Fibroblast of the conjunctiva (primary cell): ENCODE data around the gene MMS22L.

Experiments used
- DNase-seq: peaks from one replicate; pipeline ENCODE4 v3.0.0-alpha.2; 2010; ENCODE audit warnings: low read depth

The MMS22L gene

GRCh38 chr6:97138581-97138980, 144.4 kb downstream of the MMS22L start:
- DNase-seq = no peak

DNA sequence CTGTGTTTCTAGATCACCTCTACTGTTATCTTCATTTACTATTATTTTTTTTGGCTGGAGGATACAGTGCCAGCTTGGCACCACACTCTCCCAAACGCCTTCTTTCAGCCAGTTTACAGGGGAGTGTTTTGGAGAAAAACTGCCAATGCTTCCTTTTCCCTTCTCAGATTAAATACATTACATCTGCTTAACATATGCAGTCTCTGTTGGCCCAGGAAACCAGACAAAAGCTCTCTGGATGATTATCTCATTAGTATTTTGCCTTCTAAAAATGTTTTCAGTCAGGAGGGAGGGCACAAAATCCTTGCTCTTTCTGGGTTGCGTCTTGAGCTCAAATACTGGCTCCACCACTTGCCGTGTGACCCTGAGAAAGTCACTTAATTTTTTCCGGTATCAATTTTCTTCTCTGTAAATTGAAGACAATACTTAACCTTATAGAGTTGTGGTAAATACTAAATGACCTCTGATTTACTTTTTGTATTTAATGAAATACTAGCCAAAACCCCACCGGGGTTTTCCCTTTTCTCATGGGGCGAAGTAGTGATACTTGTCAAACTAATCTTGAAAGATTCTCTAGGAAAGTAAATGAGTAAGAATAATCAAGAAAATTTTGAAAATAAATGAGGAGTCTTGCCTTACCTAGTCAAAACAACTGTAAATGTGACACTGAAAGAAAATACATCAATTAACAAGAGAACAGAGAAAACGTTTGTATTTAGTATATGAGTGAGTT, 146.2 kb downstream of the MMS22L start:
- no peak for DNase-seq

GRCh38 chr6:97133067-97133466, 149.9 kb downstream of the MMS22L start:
- no peak for DNase-seq

DNA sequence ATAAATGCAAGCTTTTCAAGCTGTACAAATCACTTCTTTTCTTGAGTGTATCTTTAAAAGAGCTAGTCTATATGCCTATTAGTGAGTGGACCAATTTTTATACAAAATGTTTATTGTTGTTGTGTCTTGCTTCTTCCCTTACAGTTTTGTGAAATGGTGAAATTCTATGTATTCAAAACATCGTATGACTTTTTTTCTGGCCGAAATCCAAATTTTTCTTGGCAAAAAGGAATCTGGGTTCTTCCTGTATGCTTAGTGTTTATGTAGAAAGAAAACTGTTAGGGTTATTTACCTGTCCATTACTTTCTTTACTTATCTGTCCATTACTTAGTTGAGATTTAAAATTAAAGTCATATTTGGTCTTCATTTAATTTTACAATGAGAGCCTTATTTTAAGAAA, 153.9 kb downstream of the MMS22L start:
- no peak for DNase-seq

DNA sequence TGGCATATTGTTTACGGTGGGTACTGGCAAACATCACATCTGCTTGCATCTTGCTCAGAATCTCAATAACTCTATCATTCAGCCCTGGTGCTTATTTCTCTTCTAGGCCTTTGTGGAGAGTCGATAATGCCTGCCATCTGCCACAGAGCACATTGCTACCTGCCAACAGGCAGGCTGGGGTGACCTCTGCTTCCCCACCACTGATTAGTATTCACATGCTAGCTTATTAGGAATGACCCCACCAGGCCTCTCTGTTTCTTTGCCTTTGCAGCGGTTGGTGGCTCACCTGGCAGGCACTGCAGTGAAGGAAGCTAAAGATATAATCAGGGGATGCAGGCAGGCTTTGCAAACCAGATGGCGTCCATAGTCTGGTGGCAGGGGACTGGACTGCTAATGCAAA, 154.5 kb downstream of the MMS22L start:
- no peak for DNase-seq

- DNase-seq = no peak
Observed at GRCh38 chr6:97123652-97124051, 159.4 kb downstream of the MMS22L start.

GRCh38 chr6:97123112-97123511, 159.9 kb downstream of the MMS22L start:
- DNase-seq = no peak

GRCh38 chr6:97120511-97120910, 162.5 kb downstream of the MMS22L start:
- DNase-seq = no peak

DNA sequence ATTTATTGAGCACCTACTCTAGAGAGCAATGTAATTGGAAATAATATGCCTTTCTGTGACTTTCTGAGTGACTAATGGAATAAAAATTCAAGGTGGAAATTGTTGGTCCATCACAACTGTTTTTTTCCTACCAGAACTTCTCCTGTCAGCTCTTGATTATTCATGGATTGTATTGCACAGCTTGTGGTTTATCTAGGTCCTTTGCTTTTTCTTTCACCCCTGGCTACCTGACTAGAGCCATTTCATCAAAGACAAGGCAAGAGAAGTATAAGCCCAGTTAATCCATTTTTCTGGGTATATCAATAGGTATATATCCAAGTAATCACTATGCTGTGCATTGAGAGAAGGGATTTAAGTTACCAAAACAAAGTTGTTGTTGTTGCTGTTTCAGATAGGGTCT, 168.4 kb downstream of the MMS22L start:
- no peak for DNase-seq

DNA sequence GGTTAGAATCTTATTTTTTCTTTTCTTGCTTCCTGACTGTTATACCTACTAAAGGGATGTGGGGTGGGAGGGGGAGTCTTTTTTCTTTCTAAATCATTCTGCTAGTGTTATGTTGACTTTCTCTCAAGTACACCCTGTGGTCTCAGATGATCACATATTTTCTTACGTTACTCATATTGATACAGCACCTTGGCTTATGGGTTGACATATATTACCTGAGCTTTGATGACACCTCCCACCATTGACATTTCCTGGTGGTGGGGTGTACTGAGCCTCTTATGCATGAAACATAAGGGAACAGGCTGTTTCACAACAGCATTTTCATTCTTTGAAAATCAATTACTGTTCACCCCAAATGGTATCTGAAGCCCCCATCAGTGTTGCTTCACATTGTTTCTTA, 169.8 kb downstream of the MMS22L start:
- DNase-seq = no peak

GRCh38 chr6:97111243-97111642, 171.8 kb downstream of the MMS22L start:
- no peak for DNase-seq

- DNase-seq = no peak
Observed at GRCh38 chr6:97110626-97111025, 172.4 kb downstream of the MMS22L start.

GRCh38 chr6:97110149-97110548, 172.9 kb downstream of the MMS22L start:
- no peak for DNase-seq

DNA sequence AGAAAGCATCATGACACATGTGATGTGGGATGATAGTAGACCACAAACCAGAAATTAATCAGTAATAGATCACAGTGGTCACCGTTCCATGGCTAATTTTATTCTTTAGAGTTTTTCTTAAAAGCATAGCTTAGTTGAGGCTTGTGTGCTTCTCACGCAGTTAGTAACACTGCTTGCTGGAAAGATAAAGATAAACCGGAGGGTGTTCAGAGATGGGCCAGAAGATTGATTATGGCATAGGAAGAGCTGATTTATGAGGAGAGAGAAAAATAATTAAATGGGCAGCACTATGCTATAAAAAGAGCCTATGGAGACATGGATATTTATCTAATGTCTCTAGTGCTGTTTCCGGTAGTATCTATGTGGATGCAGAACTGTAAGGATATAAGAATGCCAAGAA, 173.6 kb downstream of the MMS22L start:
- no peak for DNase-seq

DNA sequence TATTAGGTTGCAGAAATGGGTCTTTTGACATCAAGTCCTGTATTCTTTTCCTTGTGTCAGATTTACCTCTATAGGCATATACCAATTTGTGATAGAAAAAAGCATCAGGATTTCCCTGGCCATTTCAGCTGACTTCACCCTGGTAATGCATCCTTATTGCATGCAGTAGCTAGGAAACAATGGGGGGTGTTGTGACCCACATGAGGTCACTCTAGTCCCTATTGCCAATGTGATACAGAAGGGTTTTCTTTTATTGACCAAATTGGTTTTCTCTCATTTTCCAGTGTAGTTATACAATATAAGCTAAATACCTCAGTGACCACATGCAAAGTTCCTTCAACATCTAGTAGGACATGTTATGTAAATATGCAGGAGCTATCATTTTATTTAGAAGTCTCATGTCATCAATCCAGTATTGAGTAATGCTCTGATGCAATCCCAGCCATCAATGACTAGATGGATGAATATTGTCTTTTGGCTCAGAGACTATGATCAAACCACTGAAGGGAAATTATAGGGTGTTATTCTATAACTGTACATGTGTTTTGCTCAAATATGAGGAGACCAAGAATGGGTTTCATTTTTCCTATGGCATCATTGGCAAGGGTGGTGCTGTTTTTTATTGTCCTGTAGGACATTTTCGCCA, 180.7 kb downstream of the MMS22L start:
- no peak for DNase-seq

GRCh38 chr6:97100696-97101095, 182.3 kb downstream of the MMS22L start:
- no peak for DNase-seq

GRCh38 chr6:97097068-97098047, 185.7 kb downstream of the MMS22L start:
- DNase-seq = no peak

DNA sequence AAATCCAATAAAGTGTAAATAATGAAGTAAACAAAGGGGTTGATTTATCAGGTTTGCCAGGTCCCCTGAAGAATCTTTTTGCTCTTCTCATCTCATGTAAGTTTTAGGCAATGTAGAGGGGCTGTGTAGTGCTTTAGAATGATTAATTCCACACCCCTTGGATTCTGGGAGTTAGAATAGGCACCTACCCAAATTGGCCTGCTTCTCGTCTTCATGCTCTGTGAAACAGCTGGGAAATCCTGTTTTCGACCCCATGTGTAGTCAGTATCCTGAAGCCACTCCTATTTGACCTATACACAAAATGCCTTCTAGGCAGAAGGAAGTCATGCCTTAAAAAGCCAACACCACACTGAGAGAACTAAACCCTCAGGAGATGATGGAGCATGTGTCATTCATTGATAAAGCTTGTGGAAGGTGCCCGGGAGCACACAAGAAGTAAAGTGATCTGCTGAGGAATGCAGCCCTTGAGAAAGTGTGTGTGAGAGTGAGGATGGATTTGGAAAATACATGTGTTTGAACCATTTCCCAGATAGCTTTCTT, 187.6 kb downstream of the MMS22L start:
- DNase-seq = no peak

DNA sequence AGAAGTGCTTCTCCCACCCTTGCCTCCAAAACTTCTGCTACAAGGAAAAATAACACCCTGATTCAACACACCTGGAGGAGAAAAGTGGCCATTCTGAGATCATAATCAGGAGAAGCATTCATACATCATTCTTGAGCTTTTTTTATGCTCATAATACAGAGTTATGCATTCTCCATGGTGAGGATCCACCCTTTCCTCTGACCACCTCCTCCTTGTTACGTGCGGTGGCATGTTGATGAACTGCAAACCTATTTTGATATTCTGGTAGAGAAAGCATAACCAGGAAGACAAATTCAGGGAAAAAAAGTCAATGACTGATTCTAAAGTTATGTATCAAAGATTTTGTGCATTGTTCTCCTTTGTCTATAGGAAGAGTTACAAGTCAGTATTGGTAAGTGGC, 188.6 kb downstream of the MMS22L start:
- DNase-seq = no peak

DNA sequence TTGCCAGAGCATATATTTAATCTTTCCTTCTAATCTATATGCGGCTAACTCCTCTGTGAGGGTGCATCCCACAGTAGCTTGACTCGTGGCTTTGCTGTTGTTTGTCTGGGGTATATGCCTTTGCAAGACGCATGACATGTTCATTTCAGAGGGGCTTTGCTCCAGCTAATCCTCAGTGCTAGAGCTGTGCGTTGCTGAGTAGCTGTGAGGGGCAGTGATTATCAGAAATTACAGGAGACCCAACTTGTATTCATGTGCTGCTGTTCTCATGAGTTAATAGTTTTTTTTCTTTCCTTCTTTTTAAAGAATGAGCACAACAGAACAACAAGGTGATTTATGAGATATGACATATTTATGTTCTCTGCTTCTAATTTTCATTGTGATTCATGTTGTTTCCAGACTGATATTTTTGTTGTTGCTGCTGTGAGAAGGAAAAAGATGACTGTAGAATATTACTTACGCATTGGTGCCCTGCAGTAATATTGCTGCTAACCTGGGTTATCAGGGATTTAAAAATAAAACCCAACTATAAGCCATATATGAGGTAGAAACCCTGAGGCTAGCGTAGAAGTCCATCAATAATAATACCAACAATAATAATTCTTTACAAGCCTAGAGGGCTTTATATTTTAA, 190.2 kb downstream of the MMS22L start:
- no peak for DNase-seq
